ENCODE measurements around the gene SPATA18.
"Not testable (repeated sequence)": the region's sequence is repeated elsewhere in the genome, so short reads cannot be mapped to it uniquely, and the experiment has no call there.

Gene SPATA18

GRCh38 chr4:52054254-52054653 lies 3.1 kb downstream of the SPATA18 start:
- DNase-seq = no peak

- no peak for DNase-seq
These were observed 6.1 kb downstream of the SPATA18 start for GRCh38 chr4:52057196-52057595.

GRCh38 chr4:52058275-52058674 lies 7.2 kb downstream of the SPATA18 start:
- DNase-seq = no peak

- no peak for DNase-seq
These were observed 8.3 kb downstream of the SPATA18 start for GRCh38 chr4:52059372-52059771.

GRCh38 chr4:52069571-52069970 lies 18.5 kb downstream of the SPATA18 start:
- DNase-seq = no peak

- no peak for DNase-seq
These were observed 20.9 kb downstream of the SPATA18 start for GRCh38 chr4:52071791-52072546.

- DNase-seq = no peak
These were observed 25.6 kb downstream of the SPATA18 start for GRCh38 chr4:52076731-52077130.

GRCh38 chr4:52079659-52080058 lies 28.6 kb downstream of the SPATA18 start:
- no peak for DNase-seq

- no peak for DNase-seq
These were observed 30.1 kb downstream of the SPATA18 start for GRCh38 chr4:52081216-52081615.

- DNase-seq = not testable (repeated sequence)
These were observed 35.3 kb downstream of the SPATA18 start for GRCh38 chr4:52086425-52086824.

- no peak for DNase-seq
These were observed 40.7 kb downstream of the SPATA18 start for GRCh38 chr4:52091801-52092200.

GRCh38 chr4:52093466-52093865 lies 42.4 kb downstream of the SPATA18 start:
- no peak for DNase-seq

- no peak for DNase-seq
These were observed 43.5 kb downstream of the SPATA18 start for GRCh38 chr4:52094376-52095145.

GRCh38 chr4:52095374-52095773 lies 44.3 kb downstream of the SPATA18 start:
- DNase-seq = no peak

GRCh38 chr4:52096048-52096447 lies 44.9 kb downstream of the SPATA18 start:
- DNase-seq = no peak

GRCh38 chr4:52098618-52099017 lies 47.5 kb downstream of the SPATA18 start:
- peak; percentile 3 for DNase-seq

GRCh38 chr4:52099860-52100461 lies 48.9 kb downstream of the SPATA18 start:
- no peak for DNase-seq

- DNase-seq = no peak
These were observed 51.5 kb downstream of the SPATA18 start for GRCh38 chr4:52102587-52102986.

GRCh38 chr4:52103319-52103718 lies 52.2 kb downstream of the SPATA18 start:
- DNase-seq = peak; percentile 6

GRCh38 chr4:52105276-52105675 lies 54.2 kb downstream of the SPATA18 start:
- no peak for DNase-seq

GRCh38 chr4:52106191-52106590 lies 55.1 kb downstream of the SPATA18 start:
- DNase-seq = no peak

GRCh38 chr4:52106660-52107059 lies 55.6 kb downstream of the SPATA18 start:
- DNase-seq = no peak

GRCh38 chr4:52107336-52107735 lies 56.2 kb downstream of the SPATA18 start:
- DNase-seq = no peak

- DNase-seq = no peak
These were observed 56.6 kb downstream of the SPATA18 start for GRCh38 chr4:52107745-52108144.

All from NCI-H345 (cell line).